HG03066 (cell line): Measurements from ENCODE around the gene PIGO.

Experiments used
- ATAC-seq: cut with Tn5 transposase; IDR thresholded peaks from one replicate; pipeline ENCODE4 v1.9.1; 2021; ENCODE audit warnings: low read depth; ENCODE audit not compliant: unreplicated experiment

The PIGO gene

GRCh38 chr9:35073279-35073612 lies 23.1 kb downstream of the PIGO start:
- ATAC-seq = no peak

- ATAC-seq = peak; percentile 82
These were observed 23.7 kb downstream of the PIGO start, which contains the start of gene VCP for GRCh38 chr9:35072461-35073278. TSS of gene VCP (minus strand) at chr9:35072625. CDS start at chr9:35072353, 272 bp downstream.

GRCh38 chr9:35071814-35072460 lies 24.5 kb downstream of the PIGO start:
- ATAC-seq = peak; percentile 55

- ATAC-seq = no peak
These were observed 25.3 kb downstream of the PIGO start for GRCh38 chr9:35070823-35071813.

- ATAC-seq = no peak
These were observed 27.4 kb downstream of the PIGO start for GRCh38 chr9:35069020-35069419.

GRCh38 chr9:35067056-35067455 lies 29.3 kb downstream of the PIGO start:
- no peak for ATAC-seq

GRCh38 chr9:35060548-35061207 lies 35.7 kb downstream of the PIGO start:
- no peak for ATAC-seq

- no peak for ATAC-seq
These were observed 37.0 kb downstream of the PIGO start for GRCh38 chr9:35059438-35059837.

- no peak for ATAC-seq
These were observed 39.1 kb downstream of the PIGO start for GRCh38 chr9:35057271-35057620.

GRCh38 chr9:35056571-35057270 lies 39.7 kb downstream of the PIGO start:
- no peak for ATAC-seq

- no peak for ATAC-seq
These were observed 41.3 kb downstream of the PIGO start for GRCh38 chr9:35054871-35055644.

- ATAC-seq = no peak
These were observed 42.1 kb downstream of the PIGO start for GRCh38 chr9:35054185-35054835.

- no peak for ATAC-seq
These were observed 45.1 kb downstream of the PIGO start for GRCh38 chr9:35051069-35051967.

- ATAC-seq = no peak
These were observed 47.9 kb downstream of the PIGO start for GRCh38 chr9:35048511-35048910.

- ATAC-seq = no peak
These were observed 52.3 kb downstream of the PIGO start for GRCh38 chr9:35044071-35044470.

- no peak for ATAC-seq
These were observed 53.4 kb downstream of the PIGO start for GRCh38 chr9:35042891-35043545.

- ATAC-seq = no peak
These were observed 54.2 kb downstream of the PIGO start for GRCh38 chr9:35042081-35042604.
